Calu3 (cell line): Measurements from ENCODE around the gene PSD4. TPM values are rescaled to one million over a fixed set of nuclear protein-coding genes. Genes with fewer than 3 reads are reported as not detected.

Experiments used
- BruUV-seq: library from RNA; stranded (reverse); fragments of 400-500 nt; replicated peaks from 2 replicates; lab custom pipeline; 2021; lab: Mats Ljungman, UMichigan
- CTCF ChIA-PET: fragments of 300-600 bp; sonication (Branson Sonifier 250); formaldehyde crosslinking; loops from one replicate; lab custom pipeline; 2022; ENCODE audit warnings: antibody characterized with exemption; lab: Charles Lee
- DNase-seq: peaks from one replicate; pipeline ENCODE4 v3.0.0; 2022
- H3K27ac Mint-ChIP-seq: one replicate; pipeline ENCODE4 v1.8.0; 2022; ENCODE audit warnings: mixed read lengths; ENCODE audit not compliant: unreplicated experiment
- H3K27me3 Mint-ChIP-seq: one replicate; pipeline ENCODE4 v1.8.0; 2022; ENCODE audit warnings: mixed read lengths; ENCODE audit not compliant: unreplicated experiment
- H3K36me3 Mint-ChIP-seq: one replicate; pipeline ENCODE4 v1.8.0; 2022; ENCODE audit warnings: mild to moderate bottlenecking, moderate library complexity, mixed read lengths; ENCODE audit not compliant: insufficient read depth, unreplicated experiment
- H3K4me1 Mint-ChIP-seq: one replicate; pipeline ENCODE4 v1.8.0; 2022; ENCODE audit warnings: mild to moderate bottlenecking, low read depth, mixed read lengths; ENCODE audit not compliant: unreplicated experiment
- H3K4me3 Mint-ChIP-seq: one replicate; pipeline ENCODE4 v1.8.0; 2022; ENCODE audit warnings: mild to moderate bottlenecking, low read depth, moderate library complexity, mixed read lengths; ENCODE audit not compliant: unreplicated experiment
- H3K9me3 Mint-ChIP-seq: one replicate; pipeline ENCODE4 v1.8.0; 2022; ENCODE audit warnings: low read depth, mixed read lengths; ENCODE audit not compliant: unreplicated experiment
- intact Hi-C: fragments of 100-400 bp; cut with micrococcal nuclease; formaldehyde crosslinking; loops from one replicate; pipeline ENCODE4 v1.10.0; 2022; ENCODE audit not compliant: unreplicated experiment
- total RNA-seq: library from RNA; stranded (reverse); gene quantifications from 2 replicates; pipeline ENCODE4 v1.2.3, GENCODE V29; 2022
- TF ChIP-seq, protein P1 (sequence below): fragments of 200-600 bp; IDR thresholded peaks from one replicate; pipeline ENCODE4 v1.8.0; 2022; ENCODE audit warnings: antibody characterized with exemption; ENCODE audit not compliant: unreplicated experiment

The PSD4 gene
- total RNA-seq, 1 experiment from 2014 or later, result 58.7 TPM

DNA sequence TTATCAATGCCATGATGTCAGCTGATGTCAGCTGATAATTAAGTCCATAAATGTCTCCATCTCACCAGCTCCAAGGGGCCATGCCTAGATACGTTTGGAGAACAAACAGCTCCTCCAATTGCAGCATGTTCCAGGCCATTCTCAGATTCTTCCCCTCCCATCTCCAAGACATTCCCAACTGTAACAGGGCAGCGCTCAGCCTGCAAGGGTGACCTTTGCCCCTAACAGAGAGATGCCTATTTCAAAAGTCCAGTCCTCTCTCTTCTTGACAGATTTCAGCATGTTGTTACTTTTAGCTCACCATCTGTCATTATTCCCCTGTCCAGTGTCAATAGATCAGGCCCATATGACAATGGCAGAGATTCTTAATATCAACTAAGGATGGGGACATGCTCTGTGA, 9.9 kb downstream of the PSD4 start:
- H3K36me3 Mint-ChIP-seq, result peaks cover 9% of the 10 kb centered on the region
- no peak overlapping the region for H3K27ac Mint-ChIP-seq
- no peaks in the 10 kb centered on the region for H3K9me3 Mint-ChIP-seq
- TF ChIP-seq, protein P1, sequence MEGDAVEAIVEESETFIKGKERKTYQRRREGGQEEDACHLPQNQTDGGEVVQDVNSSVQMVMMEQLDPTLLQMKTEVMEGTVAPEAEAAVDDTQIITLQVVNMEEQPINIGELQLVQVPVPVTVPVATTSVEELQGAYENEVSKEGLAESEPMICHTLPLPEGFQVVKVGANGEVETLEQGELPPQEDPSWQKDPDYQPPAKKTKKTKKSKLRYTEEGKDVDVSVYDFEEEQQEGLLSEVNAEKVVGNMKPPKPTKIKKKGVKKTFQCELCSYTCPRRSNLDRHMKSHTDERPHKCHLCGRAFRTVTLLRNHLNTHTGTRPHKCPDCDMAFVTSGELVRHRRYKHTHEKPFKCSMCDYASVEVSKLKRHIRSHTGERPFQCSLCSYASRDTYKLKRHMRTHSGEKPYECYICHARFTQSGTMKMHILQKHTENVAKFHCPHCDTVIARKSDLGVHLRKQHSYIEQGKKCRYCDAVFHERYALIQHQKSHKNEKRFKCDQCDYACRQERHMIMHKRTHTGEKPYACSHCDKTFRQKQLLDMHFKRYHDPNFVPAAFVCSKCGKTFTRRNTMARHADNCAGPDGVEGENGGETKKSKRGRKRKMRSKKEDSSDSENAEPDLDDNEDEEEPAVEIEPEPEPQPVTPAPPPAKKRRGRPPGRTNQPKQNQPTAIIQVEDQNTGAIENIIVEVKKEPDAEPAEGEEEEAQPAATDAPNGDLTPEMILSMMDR, result no peak
- intact Hi-C loops, result no loop called here
- CTCF ChIA-PET, result interaction anchor here (0.6 kb wide), 1 partner anchor 91 kb away, joined by 4 read pairs; no protein-coding TSS in a partner anchor
- H3K4me1 Mint-ChIP-seq, result no peaks in the 10 kb centered on the region
- no peaks in the 10 kb centered on the region for H3K27me3 Mint-ChIP-seq
- BruUV-seq, result no TSS peak
- no peak for DNase-seq
- no peak overlapping the region for H3K4me3 Mint-ChIP-seq

DNA sequence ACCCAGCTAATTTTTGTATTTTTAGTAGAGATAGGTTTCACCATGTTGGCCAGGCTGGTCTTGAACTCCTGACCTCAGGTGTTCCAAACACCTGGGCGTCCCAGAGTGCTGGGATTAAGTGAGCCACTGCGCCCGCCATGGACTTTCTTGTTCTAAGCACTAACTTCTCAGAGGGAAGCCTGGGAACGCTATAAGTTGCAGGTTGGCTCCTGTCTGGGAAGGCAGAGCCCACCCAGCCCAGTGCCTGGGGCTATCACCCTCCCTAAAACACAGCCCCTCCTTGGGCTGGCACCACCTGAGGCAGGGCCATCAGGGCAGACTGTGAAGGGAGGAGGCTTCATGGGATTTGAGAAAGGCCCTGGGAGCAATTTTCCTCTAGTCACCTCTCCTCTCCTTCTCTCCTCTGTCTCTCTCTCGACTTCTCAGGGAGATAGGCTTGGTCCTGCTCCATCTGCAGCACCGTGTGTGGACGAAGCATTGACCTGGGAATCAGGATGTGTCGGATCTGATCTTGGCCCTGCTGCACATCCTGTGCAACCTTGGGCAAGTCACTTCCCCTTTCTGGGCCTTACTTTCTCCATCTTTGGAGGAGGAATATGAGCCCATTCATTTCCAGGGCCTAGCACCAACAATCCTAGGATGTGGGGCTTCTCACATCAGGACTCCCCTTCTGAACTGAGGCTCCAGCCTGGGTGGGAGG, 10.9 kb downstream of the PSD4 start:
- no TSS peak for BruUV-seq
- no peak overlapping the region for H3K4me3 Mint-ChIP-seq
- intact Hi-C loops, result no loop called here
- CTCF ChIA-PET, result no interaction called here
- H3K27me3 Mint-ChIP-seq, result no peaks in the 10 kb centered on the region
- no peaks in the 10 kb centered on the region for H3K4me1 Mint-ChIP-seq
- H3K9me3 Mint-ChIP-seq, result no peaks in the 10 kb centered on the region
- DNase-seq, result no peak
- H3K36me3 Mint-ChIP-seq, result peaks cover 9% of the 10 kb centered on the region
- TF ChIP-seq, protein P1, result no peak
- H3K27ac Mint-ChIP-seq, result no peak overlapping the region

DNA sequence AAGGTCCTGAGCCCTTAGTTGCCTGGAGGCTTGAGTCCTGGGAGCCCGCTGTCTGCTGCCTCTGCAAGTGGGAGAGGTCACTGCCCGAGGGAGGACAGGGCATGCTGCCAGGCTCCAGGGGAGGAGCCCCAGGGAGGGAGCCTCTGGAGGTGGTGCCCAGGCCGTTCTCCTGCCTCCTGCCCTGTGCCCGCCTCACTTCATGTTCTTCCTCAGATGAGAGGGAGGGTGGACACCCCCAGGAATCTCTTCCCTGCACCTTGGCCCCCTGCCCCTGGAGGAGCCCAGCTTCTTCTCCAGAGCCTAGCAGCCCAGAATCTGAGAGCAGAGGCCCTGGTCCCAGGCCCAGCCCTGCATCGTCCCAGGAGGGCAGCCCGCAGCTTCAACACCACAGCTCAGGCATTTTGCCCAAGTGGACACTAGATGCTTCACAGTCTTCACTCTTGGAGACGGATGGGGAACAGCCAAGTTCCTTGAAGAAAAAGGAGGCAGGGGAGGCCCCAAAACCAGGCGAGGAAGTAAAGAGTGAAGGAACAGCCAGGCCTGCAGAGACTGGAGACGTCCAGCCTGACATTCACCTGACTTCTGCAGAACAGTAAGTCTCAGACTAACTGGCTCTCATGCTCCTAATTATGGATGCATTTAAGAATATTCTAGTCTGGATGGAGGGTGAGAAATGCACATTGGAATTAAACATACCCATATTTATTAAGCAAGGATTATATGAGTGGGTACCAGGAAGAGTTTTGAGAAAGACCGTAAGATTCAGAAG, 12.1 kb downstream of the PSD4 start:
- intact Hi-C loops, result no loop called here
- Mint-ChIP-seq H3K4me1 (no peaks in the 10 kb centered on the region), H3K36me3 (peaks cover 9% of the 10 kb centered on the region), H3K4me3 (no peak overlapping the region), H3K9me3 (no peaks in the 10 kb centered on the region), H3K27ac (no peak overlapping the region), H3K27me3 (no peaks in the 10 kb centered on the region)
- no TSS peak for BruUV-seq
- TF ChIP-seq, protein P1, result no peak
- CTCF ChIA-PET, result no interaction called here
- no peak for DNase-seq

DNA sequence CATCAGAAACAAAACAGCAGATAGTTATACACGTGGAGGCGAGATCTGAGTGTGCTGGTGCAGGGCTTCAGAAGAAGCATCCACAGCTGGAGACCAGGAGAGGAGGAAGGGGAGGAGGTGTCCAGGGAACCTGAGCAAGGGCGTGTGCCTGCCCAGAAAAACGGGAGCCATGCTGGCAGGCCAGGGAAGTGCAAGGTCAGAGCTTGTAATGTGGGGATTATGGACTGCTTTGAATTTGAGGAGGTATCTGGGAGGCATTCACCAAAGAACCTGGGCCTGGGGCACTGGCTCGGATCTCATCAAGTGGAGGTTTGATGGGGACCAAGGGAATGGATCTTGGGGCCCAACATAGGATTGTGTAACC, 12.6 kb downstream of the PSD4 start:
- no peak for DNase-seq
- intact Hi-C loops, result no loop called here
- TF ChIP-seq, protein P1, result no peak
- H3K36me3 Mint-ChIP-seq, result peaks cover 9% of the 10 kb centered on the region
- no peak overlapping the region for H3K4me3 Mint-ChIP-seq
- CTCF ChIA-PET, result no interaction called here
- H3K27me3 Mint-ChIP-seq, result no peaks in the 10 kb centered on the region
- H3K4me1 Mint-ChIP-seq, result no peaks in the 10 kb centered on the region
- BruUV-seq, result no TSS peak
- no peak overlapping the region for H3K27ac Mint-ChIP-seq
- no peaks in the 10 kb centered on the region for H3K9me3 Mint-ChIP-seq
